ENCODE measurements around the gene PACSIN1. TPM values are rescaled to one million over a fixed set of nuclear protein-coding genes. Genes with fewer than 3 reads are reported as not detected.

The PACSIN1 gene
- total RNA-seq, 4 donors from 2014 or later: 0.28 TPM; not detected in 3

- H3K9me3 ChIP-seq: no peaks in the 10 kb centered on the region
- no peaks in the 10 kb centered on the region for H3K36me3 ChIP-seq
- H3K4me3 ChIP-seq: no peak overlapping the region
- DNase-seq: peak; percentile 96
- no peaks in the 10 kb centered on the region for H3K27me3 ChIP-seq
- peak; percentile 72 to 85 (median 84) for TF ChIP-seq CTCF (IDR thresholded peaks at IDR 0.05)
- TF ChIP-seq POLR2A (IDR thresholded peaks at IDR 0.05): peak in 1 of 2 donors; percentile 20
- intact Hi-C loops (cut with DNase I; ENCODE audit: low total_unique reads): no loop called here
- H3K27ac ChIP-seq: peak overlapping the region; percentile 63 to 67
- no peaks in the 10 kb centered on the region for H3K4me1 ChIP-seq
Measured at GRCh38 chr6:34526992-34527728, 61.3 kb downstream of the PACSIN1 start.

DNA sequence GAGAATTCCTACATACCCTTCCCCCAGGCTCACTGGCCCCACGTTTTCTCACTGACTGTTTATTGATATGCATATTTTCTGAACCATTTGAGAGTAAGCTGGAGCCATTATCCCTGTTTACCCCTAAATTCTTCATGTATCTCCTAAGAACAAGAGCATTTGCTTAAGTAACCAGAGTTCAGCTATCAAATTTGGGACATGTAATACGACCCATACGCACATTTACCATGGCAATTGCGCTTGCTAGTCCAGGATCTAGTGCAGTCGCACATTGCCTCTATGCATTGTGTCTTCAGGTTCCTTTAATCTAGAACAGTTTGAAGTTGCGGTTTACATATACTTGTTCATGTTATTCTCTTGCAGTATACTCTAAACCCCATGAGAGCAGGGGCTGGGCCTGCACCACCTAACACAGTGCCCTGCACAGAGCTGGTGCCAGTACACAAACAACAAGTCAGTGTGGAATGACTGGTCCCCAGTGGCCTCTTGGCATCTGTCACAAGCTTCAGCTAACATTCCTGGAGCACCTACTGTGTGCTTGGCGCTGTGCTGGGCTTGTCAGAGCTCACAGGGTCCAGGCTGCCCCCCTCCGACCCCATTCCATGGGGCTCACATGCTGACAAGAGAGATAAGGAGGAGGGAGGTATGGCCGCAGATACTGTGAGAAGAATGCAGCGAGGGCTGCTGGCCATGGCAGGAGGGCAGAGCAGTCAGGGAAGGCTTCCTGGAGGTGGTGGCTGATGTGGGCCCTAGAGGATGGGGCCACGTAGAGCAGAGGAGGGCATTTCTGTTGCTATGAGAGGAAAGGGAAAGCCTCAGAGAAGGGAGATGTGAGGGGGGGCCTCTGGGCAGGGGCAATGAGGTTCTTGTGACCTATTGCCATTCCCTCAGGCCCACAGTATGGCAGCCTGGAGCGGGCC is 62.1 kb downstream of the PACSIN1 start:
- no peak for DNase-seq
- no peak overlapping the region for H3K27ac ChIP-seq
- no peaks in the 10 kb centered on the region for H3K4me1 ChIP-seq
- no peaks in the 10 kb centered on the region for H3K27me3 ChIP-seq
- TF ChIP-seq POLR2A (IDR thresholded peaks at IDR 0.05) (no peak), CTCF (IDR thresholded peaks at IDR 0.05) (no peak)
- intact Hi-C loops (cut with DNase I; ENCODE audit: low total_unique reads): loop anchor here (2.0 kb wide), 1 partner anchor 81 kb away; no protein-coding TSS in a partner anchor
- H3K9me3 ChIP-seq: no peaks in the 10 kb centered on the region
- no peak overlapping the region for H3K4me3 ChIP-seq
- H3K36me3 ChIP-seq: no peaks in the 10 kb centered on the region

DNA sequence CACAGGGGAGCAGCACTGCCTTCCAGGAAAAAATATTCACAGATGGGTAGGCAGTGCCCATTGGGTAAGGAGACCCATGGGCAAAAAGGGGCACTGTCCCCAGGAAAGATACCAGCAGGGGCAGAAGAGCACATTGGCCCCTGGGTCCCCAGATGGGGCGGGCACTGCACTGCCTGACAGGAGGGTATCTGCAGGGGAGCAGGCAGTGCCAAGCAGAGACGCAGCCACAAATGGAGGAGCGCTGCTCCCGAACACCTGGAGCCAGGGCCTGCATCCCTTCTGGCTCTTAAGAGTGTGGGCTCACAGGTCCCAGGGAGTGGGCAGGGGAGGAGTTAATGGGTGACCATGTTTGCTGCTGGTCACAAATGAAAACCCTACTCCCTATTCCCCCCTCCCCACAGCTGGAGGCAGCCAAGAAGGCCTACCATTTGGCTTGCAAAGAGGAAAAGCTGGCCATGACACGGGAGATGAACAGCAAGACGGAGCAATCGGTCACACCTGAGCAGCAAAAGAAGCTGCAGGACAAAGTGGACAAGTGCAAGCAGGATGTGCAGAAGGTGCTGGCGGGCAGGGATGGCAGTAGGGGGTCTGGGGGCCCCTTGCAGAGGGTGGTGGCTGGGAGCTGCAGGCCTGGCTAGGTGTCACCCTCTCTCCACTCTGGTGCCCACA is 63.3 kb downstream of the PACSIN1 start:
- H3K4me3 ChIP-seq: no peak overlapping the region
- intact Hi-C loops (cut with DNase I; ENCODE audit: low total_unique reads): loop anchor here (2.0 kb wide), 1 partner anchor 80 kb away; no protein-coding TSS in a partner anchor
- H3K36me3 ChIP-seq: no peaks in the 10 kb centered on the region
- H3K9me3 ChIP-seq: no peaks in the 10 kb centered on the region
- no peaks in the 10 kb centered on the region for H3K4me1 ChIP-seq
- no peak for TF ChIP-seq CTCF (IDR thresholded peaks at IDR 0.05)
- no peaks in the 10 kb centered on the region for H3K27me3 ChIP-seq
- H3K27ac ChIP-seq: no peak overlapping the region
- DNase-seq: no peak

- intact Hi-C loops (cut with DNase I; ENCODE audit: low total_unique reads): loop anchor here (2.0 kb wide), 1 partner anchor 79 kb away; no protein-coding TSS in a partner anchor
- Histone ChIP-seq H3K4me3 (no peak overlapping the region), H3K27ac (no peak overlapping the region), H3K36me3 (no peaks in the 10 kb centered on the region), H3K4me1 (no peaks in the 10 kb centered on the region), H3K9me3 (no peaks in the 10 kb centered on the region), H3K27me3 (no peaks in the 10 kb centered on the region)
- no peak for DNase-seq
- no peak for TF ChIP-seq POLR2A (IDR thresholded peaks at IDR 0.05)
- no peak for TF ChIP-seq CTCF (IDR thresholded peaks at IDR 0.05)
Measured at GRCh38 chr6:34529665-34530327, 63.9 kb downstream of the PACSIN1 start.
